ENCODE measurements around the gene SUN1.
"Not testable (repeated sequence)": the region's sequence is repeated elsewhere in the genome, so short reads cannot be mapped to it uniquely, and the experiment has no call there.

DNA sequence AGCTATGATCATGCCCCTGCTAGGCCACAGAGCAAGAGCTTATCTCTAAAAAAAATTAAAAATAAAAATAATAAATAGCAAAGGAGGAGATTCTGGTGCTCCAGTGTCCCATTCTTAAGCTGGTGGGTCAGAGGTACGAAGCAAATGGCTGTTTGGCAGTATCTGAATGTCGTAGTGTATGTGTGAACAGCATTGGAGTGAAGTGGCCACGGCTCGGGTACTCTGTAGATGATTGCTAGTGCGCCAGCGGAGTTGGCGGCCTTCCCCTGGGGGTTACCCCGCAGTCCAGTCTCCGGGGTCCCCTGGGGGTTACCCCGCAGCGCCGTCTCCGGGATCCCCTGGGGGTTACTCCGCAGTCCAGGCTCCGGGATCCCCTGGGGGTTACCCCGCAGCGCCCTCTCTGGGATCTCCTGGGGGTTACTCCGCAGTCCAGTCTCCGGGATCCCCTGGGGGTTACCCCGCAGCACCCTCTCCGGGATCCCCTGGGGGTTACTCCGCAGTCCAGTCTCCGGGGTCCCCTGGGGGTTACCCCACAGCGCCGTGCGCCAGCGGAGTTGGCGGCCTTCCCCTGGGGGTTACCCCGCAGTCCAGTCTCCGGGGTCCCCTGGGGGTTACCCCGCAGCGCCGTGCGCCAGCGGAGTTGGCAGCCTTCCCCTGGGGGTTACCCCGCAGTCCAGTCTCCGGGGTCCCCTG, 14.8 kb downstream of the SUN1 start:
- TF ChIP-seq, protein P1, sequence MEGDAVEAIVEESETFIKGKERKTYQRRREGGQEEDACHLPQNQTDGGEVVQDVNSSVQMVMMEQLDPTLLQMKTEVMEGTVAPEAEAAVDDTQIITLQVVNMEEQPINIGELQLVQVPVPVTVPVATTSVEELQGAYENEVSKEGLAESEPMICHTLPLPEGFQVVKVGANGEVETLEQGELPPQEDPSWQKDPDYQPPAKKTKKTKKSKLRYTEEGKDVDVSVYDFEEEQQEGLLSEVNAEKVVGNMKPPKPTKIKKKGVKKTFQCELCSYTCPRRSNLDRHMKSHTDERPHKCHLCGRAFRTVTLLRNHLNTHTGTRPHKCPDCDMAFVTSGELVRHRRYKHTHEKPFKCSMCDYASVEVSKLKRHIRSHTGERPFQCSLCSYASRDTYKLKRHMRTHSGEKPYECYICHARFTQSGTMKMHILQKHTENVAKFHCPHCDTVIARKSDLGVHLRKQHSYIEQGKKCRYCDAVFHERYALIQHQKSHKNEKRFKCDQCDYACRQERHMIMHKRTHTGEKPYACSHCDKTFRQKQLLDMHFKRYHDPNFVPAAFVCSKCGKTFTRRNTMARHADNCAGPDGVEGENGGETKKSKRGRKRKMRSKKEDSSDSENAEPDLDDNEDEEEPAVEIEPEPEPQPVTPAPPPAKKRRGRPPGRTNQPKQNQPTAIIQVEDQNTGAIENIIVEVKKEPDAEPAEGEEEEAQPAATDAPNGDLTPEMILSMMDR (IDR thresholded peaks at IDR 0.05): not testable (repeated sequence)
- not testable (repeated sequence) for TF ChIP-seq POLR2AphosphoS5 (IDR thresholded peaks at IDR 0.05)

Measured in suprapubic skin (tissue), 3 donors.